ENCODE data around the gene UNC5CL. TPM values are rescaled to one million over a fixed set of nuclear protein-coding genes. Genes with fewer than 3 reads are reported as not detected.

UNC5CL gene
- total and polyA plus RNA-seq, 2 experiments from 2014 or later: 3.3 to 13.9 TPM

DNA sequence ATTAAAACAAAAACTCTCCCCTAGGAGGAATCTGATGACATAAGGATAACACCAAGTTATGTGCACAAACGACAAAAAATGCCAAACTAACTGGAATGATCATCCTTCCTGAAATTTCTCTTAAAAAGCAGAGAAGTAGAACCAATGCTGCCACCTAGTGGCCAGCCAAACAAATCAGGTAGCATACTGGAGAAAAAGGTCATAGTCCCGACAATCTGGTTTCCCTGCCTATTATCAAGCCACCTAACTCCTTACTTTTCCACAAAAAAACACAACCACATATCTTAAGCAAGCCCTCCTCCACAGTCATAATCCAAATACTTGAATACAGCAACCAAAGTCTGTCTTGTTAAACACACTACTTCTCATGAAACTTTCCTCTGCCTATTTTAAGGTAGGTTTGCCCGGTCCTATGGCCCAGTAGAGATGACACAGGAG, 27.9 kb upstream of the UNC5CL start:
- Histone ChIP-seq H3K27me3 (no peaks in the 10 kb centered on the region), H3K4me3 (no peak overlapping the region), H3K9me3 (ENCODE audit: low read depth) (no peaks in the 10 kb centered on the region), H3K4me1 (ENCODE audit: low read depth) (peaks cover 53% of the 10 kb centered on the region), H3K36me3 (peaks cover 13% of the 10 kb centered on the region), H3K27ac (no peak overlapping the region)
- TF ChIP-seq, protein P1, sequence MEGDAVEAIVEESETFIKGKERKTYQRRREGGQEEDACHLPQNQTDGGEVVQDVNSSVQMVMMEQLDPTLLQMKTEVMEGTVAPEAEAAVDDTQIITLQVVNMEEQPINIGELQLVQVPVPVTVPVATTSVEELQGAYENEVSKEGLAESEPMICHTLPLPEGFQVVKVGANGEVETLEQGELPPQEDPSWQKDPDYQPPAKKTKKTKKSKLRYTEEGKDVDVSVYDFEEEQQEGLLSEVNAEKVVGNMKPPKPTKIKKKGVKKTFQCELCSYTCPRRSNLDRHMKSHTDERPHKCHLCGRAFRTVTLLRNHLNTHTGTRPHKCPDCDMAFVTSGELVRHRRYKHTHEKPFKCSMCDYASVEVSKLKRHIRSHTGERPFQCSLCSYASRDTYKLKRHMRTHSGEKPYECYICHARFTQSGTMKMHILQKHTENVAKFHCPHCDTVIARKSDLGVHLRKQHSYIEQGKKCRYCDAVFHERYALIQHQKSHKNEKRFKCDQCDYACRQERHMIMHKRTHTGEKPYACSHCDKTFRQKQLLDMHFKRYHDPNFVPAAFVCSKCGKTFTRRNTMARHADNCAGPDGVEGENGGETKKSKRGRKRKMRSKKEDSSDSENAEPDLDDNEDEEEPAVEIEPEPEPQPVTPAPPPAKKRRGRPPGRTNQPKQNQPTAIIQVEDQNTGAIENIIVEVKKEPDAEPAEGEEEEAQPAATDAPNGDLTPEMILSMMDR (IDR thresholded peaks at IDR 0.05; ENCODE audit: low read depth, low read length): peak; percentile 77
- peak; percentile 81 to 89 for DNase-seq (ENCODE audit: low read depth in 1 of 2, low spot score in 1 of 2)

DNA sequence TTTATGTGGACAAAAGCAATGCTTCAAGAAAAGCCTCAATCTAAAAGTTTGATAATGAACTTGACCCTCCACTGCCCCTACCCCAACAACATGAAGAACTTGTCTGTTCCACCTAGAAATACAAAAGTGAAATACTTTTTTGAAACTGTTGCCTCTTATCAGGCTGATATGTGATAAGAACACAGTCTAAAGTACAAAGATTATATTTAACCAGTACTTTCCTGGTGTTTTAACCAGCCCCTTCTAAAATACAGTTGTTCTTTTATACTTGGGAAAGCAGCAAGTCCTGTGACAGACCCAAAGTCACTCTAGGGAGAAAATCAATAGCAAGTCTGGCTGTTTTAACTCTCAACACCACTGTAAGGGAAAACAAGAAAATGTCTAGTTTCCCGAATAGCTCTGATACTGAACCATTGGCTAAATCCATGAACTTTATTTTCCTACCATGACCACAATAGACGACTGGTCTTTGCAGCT, 26.6 kb upstream of the UNC5CL start:
- no peak for DNase-seq (ENCODE audit: low read depth in 1 of 2, low spot score in 1 of 2)
- no peaks in the 10 kb centered on the region for H3K27me3 ChIP-seq
- TF ChIP-seq, protein P1 (IDR thresholded peaks at IDR 0.05; ENCODE audit: low read depth, low read length): no peak
- H3K4me1 ChIP-seq (ENCODE audit: low read depth): peaks cover 61% of the 10 kb centered on the region
- peak overlapping the region; percentile 98 for H3K27ac ChIP-seq
- H3K4me3 ChIP-seq: no peak overlapping the region
- peaks cover 13% of the 10 kb centered on the region for H3K36me3 ChIP-seq
- H3K9me3 ChIP-seq (ENCODE audit: low read depth): no peaks in the 10 kb centered on the region

DNA sequence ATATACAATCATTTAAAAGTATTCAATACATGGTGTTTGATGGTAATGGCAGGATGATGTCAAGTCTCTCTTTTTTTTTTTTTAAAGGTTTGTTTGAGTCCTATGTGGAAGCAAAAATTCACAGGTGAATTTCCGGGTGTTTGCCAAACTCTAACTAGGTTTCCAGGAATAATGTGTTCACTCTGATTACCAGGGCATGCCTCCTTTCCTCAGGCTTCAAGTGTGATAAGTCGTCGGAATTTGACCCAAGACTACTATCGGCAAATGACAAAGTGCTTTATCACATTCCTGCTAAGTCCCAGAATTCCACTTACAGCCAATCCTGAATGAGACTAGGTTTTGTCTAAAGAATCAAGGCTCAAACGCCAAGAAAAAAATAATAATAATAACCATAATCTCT, 25.8 kb upstream of the UNC5CL start:
- TF ChIP-seq, protein P1 (IDR thresholded peaks at IDR 0.05; ENCODE audit: low read depth, low read length): no peak
- H3K4me1 ChIP-seq (ENCODE audit: low read depth): peaks cover 66% of the 10 kb centered on the region
- peak in 1 of 2 donors; percentile 80 for DNase-seq (ENCODE audit: low read depth in 1 of 2, low spot score in 1 of 2)
- no peaks in the 10 kb centered on the region for H3K9me3 ChIP-seq (ENCODE audit: low read depth)
- H3K27ac ChIP-seq: peak overlapping the region; percentile 98
- no peaks in the 10 kb centered on the region for H3K27me3 ChIP-seq
- H3K36me3 ChIP-seq: peaks cover 13% of the 10 kb centered on the region
- H3K4me3 ChIP-seq: no peak overlapping the region

DNA sequence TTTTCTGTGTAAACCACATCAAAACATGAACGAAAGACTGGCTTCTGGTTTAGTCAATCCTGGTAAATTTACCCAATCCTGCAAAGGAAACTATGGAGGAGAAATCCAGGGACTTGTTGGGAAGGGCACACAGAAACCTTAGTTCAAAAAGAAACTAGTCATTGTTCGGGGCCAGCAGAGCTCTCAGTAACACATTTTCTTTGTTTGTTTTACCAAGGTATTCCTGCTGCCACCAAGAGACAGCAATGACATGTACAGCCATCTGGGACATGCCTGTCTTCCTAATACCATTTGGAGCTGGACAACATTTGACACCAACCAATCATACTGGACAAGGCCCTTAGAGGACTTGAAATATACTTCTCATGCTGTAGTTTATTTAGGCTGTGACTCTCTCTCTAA, 24.9 kb upstream of the UNC5CL start:
- no peak overlapping the region for H3K4me3 ChIP-seq
- H3K4me1 ChIP-seq (ENCODE audit: low read depth): peaks cover 75% of the 10 kb centered on the region
- H3K27ac ChIP-seq: peak overlapping the region; percentile 98

DNA sequence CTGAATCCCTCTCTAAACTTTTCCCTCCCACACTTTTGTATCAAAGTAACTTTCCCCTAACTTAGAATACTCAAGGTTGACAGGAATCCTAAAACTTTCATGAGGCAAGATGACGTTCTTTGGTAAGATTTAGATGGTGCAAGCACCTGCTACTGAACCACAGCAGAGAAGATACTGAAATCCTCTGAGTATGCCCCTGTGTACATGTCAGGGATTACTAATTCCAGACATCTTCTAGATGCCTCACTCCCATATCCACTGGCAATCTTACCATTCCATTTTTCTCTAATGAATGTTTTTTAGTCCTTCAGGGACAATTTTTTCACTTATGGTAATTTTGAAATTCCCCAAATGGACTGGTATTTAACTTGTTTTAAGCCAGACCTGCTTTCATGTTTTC, 23.0 kb upstream of the UNC5CL start:
- H3K27me3 ChIP-seq: no peaks in the 10 kb centered on the region
- no peaks in the 10 kb centered on the region for H3K9me3 ChIP-seq (ENCODE audit: low read depth)
- H3K36me3 ChIP-seq: peaks cover 13% of the 10 kb centered on the region
- H3K4me3 ChIP-seq: no peak overlapping the region
- no peak for DNase-seq (ENCODE audit: low read depth in 1 of 2, low spot score in 1 of 2)
- TF ChIP-seq, protein P1 (IDR thresholded peaks at IDR 0.05; ENCODE audit: low read depth, low read length): no peak
- peaks cover 91% of the 10 kb centered on the region for H3K4me1 ChIP-seq (ENCODE audit: low read depth)
- peak overlapping the region; percentile 98 for H3K27ac ChIP-seq

More for the DNA sequence above, 24.9 kb upstream of the UNC5CL start:
- Histone ChIP-seq H3K9me3 (ENCODE audit: low read depth) (no peaks in the 10 kb centered on the region), H3K36me3 (peaks cover 13% of the 10 kb centered on the region), H3K27me3 (no peaks in the 10 kb centered on the region)
- TF ChIP-seq, protein P1 (IDR thresholded peaks at IDR 0.05; ENCODE audit: low read depth, low read length): no peak
- no peak for DNase-seq (ENCODE audit: low read depth in 1 of 2, low spot score in 1 of 2)
